HG03575 (cell line): ENCODE results near the gene SRL.

ENCODE experiments used
- ATAC-seq: cut with Tn5 transposase; IDR thresholded peaks from one replicate; pipeline ENCODE4 v1.9.1; 2021; ENCODE audit not compliant: unreplicated experiment, insufficient number of reproducible peaks, low FRiP score; ENCODE audit errors: extremely low read depth

The SRL gene

GRCh38 chr16:4207683-4208340, 34.1 kb downstream of the SRL start:
- ATAC-seq: no peak

GRCh38 chr16:4207229-4207628, 34.7 kb downstream of the SRL start:
- no peak for ATAC-seq

GRCh38 chr16:4206680-4207079, 35.2 kb downstream of the SRL start:
- ATAC-seq: no peak

GRCh38 chr16:4205971-4206370, 35.9 kb downstream of the SRL start:
- ATAC-seq: no peak

GRCh38 chr16:4204521-4204920, 37.4 kb downstream of the SRL start:
- ATAC-seq: no peak

GRCh38 chr16:4203748-4204147, 38.1 kb downstream of the SRL start:
- no peak for ATAC-seq

- ATAC-seq: no peak
These were observed 39.1 kb downstream of the SRL start for GRCh38 chr16:4202615-4203345.

- no peak for ATAC-seq
These were observed 41.1 kb downstream of the SRL start for GRCh38 chr16:4200781-4201137.

GRCh38 chr16:4200000-4200780, 41.7 kb downstream of the SRL start:
- ATAC-seq: no peak

GRCh38 chr16:4198816-4199215, 43.1 kb downstream of the SRL start:
- no peak for ATAC-seq

- ATAC-seq: no peak
These were observed 47.2 kb downstream of the SRL start for GRCh38 chr16:4194661-4195060.

- no peak for ATAC-seq
These were observed 48.0 kb downstream of the SRL start for GRCh38 chr16:4193920-4194319.

GRCh38 chr16:4192206-4192605, 49.7 kb downstream of the SRL start:
- no peak for ATAC-seq

GRCh38 chr16:4190712-4191333, 51.1 kb downstream of the SRL start:
- no peak for ATAC-seq

- no peak for ATAC-seq
These were observed 51.8 kb downstream of the SRL start for GRCh38 chr16:4190086-4190485.

GRCh38 chr16:4184038-4184702, 57.7 kb downstream of the SRL start:
- no peak for ATAC-seq

GRCh38 chr16:4183237-4184037, 58.4 kb downstream of the SRL start:
- ATAC-seq: no peak

GRCh38 chr16:4182581-4183236, 59.2 kb downstream of the SRL start:
- ATAC-seq: no peak
